ENCODE measurements around the gene TOGARAM2. TPM values are rescaled to one million over a fixed set of nuclear protein-coding genes. Genes with fewer than 3 reads are reported as not detected.
"Not testable (repeated sequence)": the region's sequence is repeated elsewhere in the genome, so short reads cannot be mapped to it uniquely, and the experiment has no call there.

TOGARAM2 gene
- total RNA-seq, 1 experiment from 2014 or later = 0.03 TPM

- Histone ChIP-seq H3K4me1 (replicated peaks) (peaks cover 5% of the 10 kb centered on the region; the same call in 1 of the 2 replicates), H3K4me3 (no peak overlapping the region), H3K27ac (no peak overlapping the region), H3K36me3 (no peaks in the 10 kb centered on the region), H3K9me3 (replicated peaks) (no peaks in the 10 kb centered on the region), H3K27me3 (replicated peaks) (no peaks in the 10 kb centered on the region)
- peak in 1 of 2 experiments; percentile 6 for DNase-seq (ENCODE audit: low read depth in 1 of 2, low spot score in 2 of 2)
Measured at GRCh38 chr2:29075894-29076705, 95.0 kb downstream of the TOGARAM2 start.

- no peak overlapping the region for H3K4me3 ChIP-seq
- H3K36me3 ChIP-seq = no peaks in the 10 kb centered on the region
- no peaks in the 10 kb centered on the region for H3K27me3 ChIP-seq (replicated peaks)
- no peak for DNase-seq (ENCODE audit: low read depth in 1 of 2, low spot score in 2 of 2)
- H3K4me1 ChIP-seq (replicated peaks) = peaks cover 5% of the 10 kb centered on the region; the same call in 1 of the 2 replicates
- H3K27ac ChIP-seq = no peak overlapping the region
- no peaks in the 10 kb centered on the region for H3K9me3 ChIP-seq (replicated peaks)
Measured at GRCh38 chr2:29079887-29080286, 98.8 kb downstream of the TOGARAM2 start.

GRCh38 chr2:29080886-29081743 lies 100.0 kb downstream of the TOGARAM2 start:
- H3K27me3 ChIP-seq (replicated peaks) = no peaks in the 10 kb centered on the region
- peaks cover 4% of the 10 kb centered on the region; the same call in 1 of the 2 replicates for H3K4me1 ChIP-seq (replicated peaks)
- no peaks in the 10 kb centered on the region for H3K9me3 ChIP-seq (replicated peaks)
- H3K4me3 ChIP-seq = no peak overlapping the region
- DNase-seq (ENCODE audit: low read depth in 1 of 2, low spot score in 2 of 2) = no peak
- H3K27ac ChIP-seq = no peak overlapping the region
- no peaks in the 10 kb centered on the region for H3K36me3 ChIP-seq

- no peaks in the 10 kb centered on the region for H3K4me1 ChIP-seq (replicated peaks)
- H3K27ac ChIP-seq = no peak overlapping the region
- H3K36me3 ChIP-seq = no peaks in the 10 kb centered on the region
- H3K9me3 ChIP-seq (replicated peaks) = no peaks in the 10 kb centered on the region
- no peaks in the 10 kb centered on the region for H3K27me3 ChIP-seq (replicated peaks)
- H3K4me3 ChIP-seq = no peak overlapping the region
- DNase-seq (ENCODE audit: low read depth in 1 of 2, low spot score in 2 of 2) = no peak
Measured at GRCh38 chr2:29082804-29083495, 101.9 kb downstream of the TOGARAM2 start.

GRCh38 chr2:29084554-29084953 lies 103.5 kb downstream of the TOGARAM2 start:
- no peak for DNase-seq (ENCODE audit: low read depth in 1 of 2, low spot score in 2 of 2)
- Histone ChIP-seq H3K4me3 (no peak overlapping the region), H3K4me1 (replicated peaks) (no peaks in the 10 kb centered on the region), H3K9me3 (replicated peaks) (no peaks in the 10 kb centered on the region), H3K36me3 (no peaks in the 10 kb centered on the region), H3K27ac (no peak overlapping the region), H3K27me3 (replicated peaks) (no peaks in the 10 kb centered on the region)

- not testable (repeated sequence) for H3K27ac ChIP-seq; H3K4me3 ChIP-seq; H3K9me3 ChIP-seq (replicated peaks); H3K4me1 ChIP-seq (replicated peaks); H3K36me3 ChIP-seq; H3K27me3 ChIP-seq (replicated peaks)
- peak in 1 of 2 experiments; percentile 27 for DNase-seq (ENCODE audit: low read depth in 1 of 2, low spot score in 2 of 2)
Measured at GRCh38 chr2:29090311-29090710, 109.2 kb downstream of the TOGARAM2 start.

GRCh38 chr2:29096969-29097368 lies 115.9 kb downstream of the TOGARAM2 start:
- H3K27me3 ChIP-seq (replicated peaks) = no peaks in the 10 kb centered on the region
- H3K4me3 ChIP-seq = no peak overlapping the region
- DNase-seq (ENCODE audit: low read depth in 1 of 2, low spot score in 2 of 2) = no peak
- H3K36me3 ChIP-seq = no peaks in the 10 kb centered on the region
- no peak overlapping the region for H3K27ac ChIP-seq
- H3K9me3 ChIP-seq (replicated peaks) = no peaks in the 10 kb centered on the region
- H3K4me1 ChIP-seq (replicated peaks) = no peaks in the 10 kb centered on the region

- no peaks in the 10 kb centered on the region for H3K4me1 ChIP-seq (replicated peaks)
- H3K4me3 ChIP-seq = no peak overlapping the region
- H3K36me3 ChIP-seq = no peaks in the 10 kb centered on the region
- H3K27ac ChIP-seq = no peak overlapping the region
- no peak for DNase-seq (ENCODE audit: low read depth in 1 of 2, low spot score in 2 of 2)
- no peaks in the 10 kb centered on the region for H3K9me3 ChIP-seq (replicated peaks)
- H3K27me3 ChIP-seq (replicated peaks) = no peaks in the 10 kb centered on the region
Measured at GRCh38 chr2:29097569-29097968, 116.5 kb downstream of the TOGARAM2 start.

GRCh38 chr2:29100564-29100963 lies 119.5 kb downstream of the TOGARAM2 start:
- Histone ChIP-seq H3K27me3 (replicated peaks) (no peaks in the 10 kb centered on the region), H3K9me3 (replicated peaks) (no peaks in the 10 kb centered on the region), H3K27ac (no peak overlapping the region), H3K36me3 (no peaks in the 10 kb centered on the region), H3K4me3 (no peak overlapping the region), H3K4me1 (replicated peaks) (no peaks in the 10 kb centered on the region)
- no peak for DNase-seq (ENCODE audit: low read depth in 1 of 2, low spot score in 2 of 2)

Other genes with a start within 250 kb of the TOGARAM2 start
- 206 and 247 TPM in 2 replicates for gene PPP1CB, start 229.5 kb upstream of the TOGARAM2 start, total RNA-seq (2014; rRNA removed; shearing (Covaris generic))
- 0.24 and 0.28 TPM in 2 replicates for gene SPDYA, start 170.5 kb upstream of the TOGARAM2 start, total RNA-seq (2014; rRNA removed; shearing (Covaris generic))
- gene TRMT61B, start 111.0 kb upstream of the TOGARAM2 start, total RNA-seq (2014; rRNA removed; shearing (Covaris generic)) = 14.6 and 16.6 TPM in 2 replicates
- gene WDR43, start 86.6 kb upstream of the TOGARAM2 start, total RNA-seq (2014; rRNA removed; shearing (Covaris generic)) = 57.5 and 79.2 TPM in 2 replicates
- not detected in 2 replicates for gene PCARE, start 93.2 kb downstream of the TOGARAM2 start, total RNA-seq (2014; rRNA removed; shearing (Covaris generic))
- gene CLIP4, start 134.1 kb downstream of the TOGARAM2 start, total RNA-seq (2014; rRNA removed; shearing (Covaris generic)) = 34.2 and 36.9 TPM in 2 replicates